ENCODE data around the gene THADA.

GRCh38 chr2:43430489-43430888 is 165.3 kb downstream of the THADA start:
- TF ChIP-seq POLR2AphosphoS5 (IDR thresholded peaks at IDR 0.05): no peak
- no peak for TF ChIP-seq CTCF (IDR thresholded peaks at IDR 0.05)
- no peak for TF ChIP-seq POLR2A (IDR thresholded peaks at IDR 0.05)

All from suprapubic skin (tissue), 4 donors.